ENCODE measurements around the gene DNAJB4. TPM values are rescaled to one million over a fixed set of nuclear protein-coding genes. Genes with fewer than 3 reads are reported as not detected.
"Not testable (repeated sequence)": the region's sequence is repeated elsewhere in the genome, so short reads cannot be mapped to it uniquely, and the experiment has no call there.

Gene DNAJB4
- total RNA-seq, 1 experiment from 2014 or later: 23.0 TPM

DNA sequence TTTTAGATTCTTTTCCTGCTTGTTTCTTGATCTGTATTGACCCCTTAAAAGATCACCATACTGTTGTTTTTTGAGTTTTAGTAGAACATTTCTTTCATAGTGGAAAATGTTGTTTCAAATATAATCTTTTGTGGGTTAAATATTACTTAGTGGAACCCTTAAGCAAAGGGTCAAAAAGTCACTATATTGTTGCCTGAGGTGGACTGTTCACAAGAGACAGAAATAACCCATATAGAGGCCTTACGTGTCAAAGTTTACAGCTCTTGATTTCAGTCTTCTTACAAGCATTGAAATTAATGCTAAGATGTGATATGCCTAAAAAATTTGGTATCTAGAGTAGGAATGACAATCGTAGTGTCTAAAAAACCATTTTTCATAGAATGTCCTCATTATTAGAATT is 6.3 kb downstream of the DNAJB4 start:
- intact Hi-C loops (cut with micrococcal nuclease; ENCODE audit: unreplicated experiment): no loop called here
- Mint-ChIP-seq H3K4me3 (ENCODE audit: low read depth, unreplicated experiment) (no peak overlapping the region), H3K27ac (ENCODE audit: unreplicated experiment) (no peak overlapping the region), H3K36me3 (ENCODE audit: insufficient read depth, unreplicated experiment) (peaks cover 14% of the 10 kb centered on the region), H3K4me1 (ENCODE audit: low read depth, unreplicated experiment) (no peaks in the 10 kb centered on the region), H3K27me3 (ENCODE audit: unreplicated experiment) (no peaks in the 10 kb centered on the region), H3K9me3 (ENCODE audit: low read depth, unreplicated experiment) (no peaks in the 10 kb centered on the region)
- CTCF ChIA-PET: no interaction called here
- TF ChIP-seq, protein P1, sequence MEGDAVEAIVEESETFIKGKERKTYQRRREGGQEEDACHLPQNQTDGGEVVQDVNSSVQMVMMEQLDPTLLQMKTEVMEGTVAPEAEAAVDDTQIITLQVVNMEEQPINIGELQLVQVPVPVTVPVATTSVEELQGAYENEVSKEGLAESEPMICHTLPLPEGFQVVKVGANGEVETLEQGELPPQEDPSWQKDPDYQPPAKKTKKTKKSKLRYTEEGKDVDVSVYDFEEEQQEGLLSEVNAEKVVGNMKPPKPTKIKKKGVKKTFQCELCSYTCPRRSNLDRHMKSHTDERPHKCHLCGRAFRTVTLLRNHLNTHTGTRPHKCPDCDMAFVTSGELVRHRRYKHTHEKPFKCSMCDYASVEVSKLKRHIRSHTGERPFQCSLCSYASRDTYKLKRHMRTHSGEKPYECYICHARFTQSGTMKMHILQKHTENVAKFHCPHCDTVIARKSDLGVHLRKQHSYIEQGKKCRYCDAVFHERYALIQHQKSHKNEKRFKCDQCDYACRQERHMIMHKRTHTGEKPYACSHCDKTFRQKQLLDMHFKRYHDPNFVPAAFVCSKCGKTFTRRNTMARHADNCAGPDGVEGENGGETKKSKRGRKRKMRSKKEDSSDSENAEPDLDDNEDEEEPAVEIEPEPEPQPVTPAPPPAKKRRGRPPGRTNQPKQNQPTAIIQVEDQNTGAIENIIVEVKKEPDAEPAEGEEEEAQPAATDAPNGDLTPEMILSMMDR (IDR thresholded peaks at IDR 0.05; ENCODE audit: unreplicated experiment): no peak
- no TSS peak for BruUV-seq (replicated peaks)
- DNase-seq: no peak

DNA sequence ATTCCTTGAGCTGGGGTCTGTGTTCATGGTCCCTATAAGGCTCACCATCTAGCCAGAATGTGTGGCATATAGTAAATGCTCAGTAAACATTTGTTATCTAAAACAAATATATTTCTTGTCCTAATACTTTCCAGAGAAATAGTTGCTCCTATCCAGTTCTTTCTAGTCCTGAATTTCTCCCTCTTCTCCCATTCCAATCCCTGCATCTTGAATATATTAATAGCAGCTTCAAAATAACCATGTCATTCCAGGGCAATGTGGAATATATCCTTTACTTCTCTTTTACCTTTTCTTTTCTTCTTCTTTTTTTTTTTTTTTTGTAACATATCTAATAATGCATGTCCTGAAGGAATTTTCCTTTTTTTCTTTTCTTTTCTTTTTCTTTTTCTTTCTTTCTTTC is 10.4 kb downstream of the DNAJB4 start:
- TF ChIP-seq, protein P1 (IDR thresholded peaks at IDR 0.05; ENCODE audit: unreplicated experiment): no peak
- intact Hi-C loops (cut with micrococcal nuclease; ENCODE audit: unreplicated experiment): no loop called here
- Mint-ChIP-seq H3K4me3 (ENCODE audit: low read depth, unreplicated experiment) (no peak overlapping the region), H3K4me1 (ENCODE audit: low read depth, unreplicated experiment) (no peaks in the 10 kb centered on the region), H3K9me3 (ENCODE audit: low read depth, unreplicated experiment) (no peaks in the 10 kb centered on the region), H3K27ac (ENCODE audit: unreplicated experiment) (no peak overlapping the region), H3K36me3 (ENCODE audit: insufficient read depth, unreplicated experiment) (peaks cover 14% of the 10 kb centered on the region), H3K27me3 (ENCODE audit: unreplicated experiment) (no peaks in the 10 kb centered on the region)
- no TSS peak for BruUV-seq (replicated peaks)
- no peak for DNase-seq
- CTCF ChIA-PET: interaction anchor here (0.7 kb wide), 1 partner anchor 401 kb away, joined by 4 read pairs; no protein-coding TSS in a partner anchor

DNA sequence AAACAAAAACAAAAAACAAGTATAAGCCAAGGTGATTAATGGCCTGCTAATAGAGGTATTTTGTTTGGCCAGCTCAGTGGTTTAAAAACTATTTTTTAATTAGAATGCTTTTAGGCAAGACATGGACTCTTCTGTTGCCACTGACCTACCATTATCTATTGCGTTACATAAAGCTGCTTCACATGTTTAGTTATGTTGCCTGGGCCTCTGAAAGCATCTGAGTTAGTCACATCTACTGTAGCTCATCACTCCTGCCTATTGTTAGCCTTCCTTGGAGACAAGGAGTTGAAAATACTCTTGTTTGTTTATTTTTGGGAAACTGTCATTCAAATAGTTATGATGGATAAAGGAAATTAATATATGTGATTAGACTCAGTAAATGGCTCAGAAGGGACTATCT is 14.3 kb downstream of the DNAJB4 start:
- no peak overlapping the region for H3K27ac Mint-ChIP-seq (ENCODE audit: unreplicated experiment)
- CTCF ChIA-PET: no interaction called here

DNA sequence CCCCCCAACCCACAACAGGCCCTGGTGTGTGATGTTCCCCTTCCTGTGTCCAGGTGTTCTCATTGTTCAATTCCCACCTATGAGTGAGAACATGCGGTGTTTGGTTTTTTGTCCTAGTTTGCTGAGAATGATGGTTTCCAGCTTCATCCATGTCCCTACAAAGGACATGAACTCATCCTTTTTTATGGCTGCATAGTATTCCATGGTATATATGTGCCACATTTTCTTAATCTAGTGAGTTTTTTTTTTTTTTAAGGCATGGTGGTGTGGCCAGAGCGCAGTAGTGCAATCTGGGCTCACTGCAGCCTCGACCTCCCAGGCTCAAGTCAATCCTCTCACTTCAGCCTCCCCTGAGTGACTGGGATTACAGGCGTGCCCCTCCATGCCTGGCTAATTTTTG is 16.4 kb downstream of the DNAJB4 start:
- CTCF ChIA-PET; H3K27ac Mint-ChIP-seq (ENCODE audit: unreplicated experiment); DNase-seq; H3K36me3 Mint-ChIP-seq (ENCODE audit: insufficient read depth, unreplicated experiment); H3K9me3 Mint-ChIP-seq (ENCODE audit: low read depth, unreplicated experiment); H3K4me3 Mint-ChIP-seq (ENCODE audit: low read depth, unreplicated experiment); H3K27me3 Mint-ChIP-seq (ENCODE audit: unreplicated experiment); BruUV-seq (replicated peaks); H3K4me1 Mint-ChIP-seq (ENCODE audit: low read depth, unreplicated experiment); intact Hi-C loops (cut with micrococcal nuclease; ENCODE audit: unreplicated experiment): not testable (repeated sequence)

More for the DNA sequence above, 14.3 kb downstream of the DNAJB4 start:
- TF ChIP-seq, protein P1 (IDR thresholded peaks at IDR 0.05; ENCODE audit: unreplicated experiment): no peak
- intact Hi-C loops (cut with micrococcal nuclease; ENCODE audit: unreplicated experiment): no loop called here
- peaks cover 6% of the 10 kb centered on the region for H3K36me3 Mint-ChIP-seq (ENCODE audit: insufficient read depth, unreplicated experiment)
- no peak overlapping the region for H3K4me3 Mint-ChIP-seq (ENCODE audit: low read depth, unreplicated experiment)
- H3K9me3 Mint-ChIP-seq (ENCODE audit: low read depth, unreplicated experiment): no peaks in the 10 kb centered on the region
- H3K27me3 Mint-ChIP-seq (ENCODE audit: unreplicated experiment): no peaks in the 10 kb centered on the region
- no peaks in the 10 kb centered on the region for H3K4me1 Mint-ChIP-seq (ENCODE audit: low read depth, unreplicated experiment)
- BruUV-seq (replicated peaks): no TSS peak
- no peak for DNase-seq

DNA sequence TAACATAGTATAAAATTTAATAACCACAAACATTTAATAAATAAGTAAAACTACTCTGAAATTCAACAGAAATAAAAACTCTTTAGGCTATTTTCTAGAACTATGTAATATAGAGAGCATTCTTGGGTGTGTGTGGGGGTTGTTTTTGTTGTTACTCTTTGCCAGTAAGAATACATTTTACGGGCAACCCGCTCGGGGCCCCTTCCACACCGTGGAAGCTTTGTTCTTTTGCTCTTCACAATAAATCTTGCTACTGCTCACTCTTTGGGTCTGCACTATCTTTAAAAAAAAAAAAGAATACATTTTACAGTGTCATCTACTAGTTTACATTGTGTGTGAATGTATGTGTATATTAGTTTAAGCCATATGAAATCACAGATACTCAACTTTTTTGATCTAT is 25.1 kb downstream of the DNAJB4 start:
- DNase-seq: no peak
- H3K36me3 Mint-ChIP-seq (ENCODE audit: insufficient read depth, unreplicated experiment): no peaks in the 10 kb centered on the region
- no peak overlapping the region for H3K4me3 Mint-ChIP-seq (ENCODE audit: low read depth, unreplicated experiment)
- no TSS peak for BruUV-seq (replicated peaks)
- intact Hi-C loops (cut with micrococcal nuclease; ENCODE audit: unreplicated experiment): no loop called here
- H3K9me3 Mint-ChIP-seq (ENCODE audit: low read depth, unreplicated experiment): no peaks in the 10 kb centered on the region
- CTCF ChIA-PET: no interaction called here
- no peaks in the 10 kb centered on the region for H3K4me1 Mint-ChIP-seq (ENCODE audit: low read depth, unreplicated experiment)
- TF ChIP-seq, protein P1 (IDR thresholded peaks at IDR 0.05; ENCODE audit: unreplicated experiment): no peak
- no peak overlapping the region for H3K27ac Mint-ChIP-seq (ENCODE audit: unreplicated experiment)
- no peaks in the 10 kb centered on the region for H3K27me3 Mint-ChIP-seq (ENCODE audit: unreplicated experiment)
